MV-4-11 (cell line): ENCODE results near the gene KCNJ2.

Experiments used
- DNase-seq: peaks from one replicate; lab custom pipeline; 2025; lab: John Stamatoyannopoulos, UW

The KCNJ2 gene

GRCh38 chr17:70205401-70205800, 36.1 kb downstream of the KCNJ2 start:
- DNase-seq: peak; percentile 95

- DNase-seq: peak; percentile 52
These were observed 37.2 kb downstream of the KCNJ2 start for GRCh38 chr17:70206361-70207010.

- no peak for DNase-seq
These were observed 37.9 kb downstream of the KCNJ2 start for GRCh38 chr17:70207184-70207583.

GRCh38 chr17:70208080-70208794, 38.9 kb downstream of the KCNJ2 start:
- no peak for DNase-seq

- no peak for DNase-seq
These were observed 39.7 kb downstream of the KCNJ2 start for GRCh38 chr17:70208825-70209555.

- no peak for DNase-seq
These were observed 46.3 kb downstream of the KCNJ2 start for GRCh38 chr17:70215656-70216055.

- peak; percentile 30 for DNase-seq
These were observed 48.2 kb downstream of the KCNJ2 start for GRCh38 chr17:70217571-70217970.

GRCh38 chr17:70225276-70225675, 55.9 kb downstream of the KCNJ2 start:
- no peak for DNase-seq
